Esophagus muscularis mucosa (tissue), 4 donors: ENCODE measurements around the gene YY2. TPM values are rescaled to one million over a fixed set of nuclear protein-coding genes. Genes with fewer than 3 reads are reported as not detected.

Experiments
- DNase-seq: peaks from one replicate; pipeline ENCODE4 v3.0.0-alpha.2; 2017; ENCODE audit errors: extremely low spot score
- H3K27ac ChIP-seq, 4 donors: fragments of 200-600 bp; sonication (generic); replicated peaks in 1 of 4; 1 replicate in 3 of 4; 2 replicates in 1 of 4; pipeline ENCODE4 v1.5.1; 2016 to 2019; ENCODE audit warnings: mild to moderate bottlenecking in 1 of 4
- H3K27me3 ChIP-seq, 4 donors: fragments of 200-600 bp; sonication (generic); one replicate each; pipeline versions ENCODE4 v1.5.1 to v1.6.0; 2016 to 2019
- H3K36me3 ChIP-seq, 4 donors: fragments of 200-600 bp; sonication (generic); one replicate each; pipeline ENCODE4 v1.5.1; 2016 to 2019
- H3K4me1 ChIP-seq, 4 donors: fragments of 200-600 bp; sonication (generic); one replicate each; pipeline ENCODE4 v1.5.1; 2016 to 2019
- H3K4me3 ChIP-seq, 4 donors: fragments of 200-600 bp; sonication (generic); 1 replicate in 2 of 4; 2 replicates in 2 of 4; pipeline ENCODE4 v1.5.1; 2016 to 2019; ENCODE audit warnings: mild to moderate bottlenecking in 4 of 4, moderate library complexity in 1 of 4
- H3K9me3 ChIP-seq, 4 donors: fragments of 200-600 bp; sonication (generic); 1 replicate in 3 of 4; 2 replicates in 1 of 4; pipeline ENCODE4 v1.5.1; 2016 to 2019
- CTCF ChIP-seq, 3 experiments: fragments of 200-600 bp in 2 of 3; fragments of 450-650 bp in 1 of 3; sonication (generic) in 2 of 3; IDR thresholded peaks; one replicate each; pipeline ENCODE4 v1.5.1; 2017 to 2019; ENCODE audit warnings: antibody characterized with exemption in 3 of 3, mild to moderate bottlenecking in 2 of 3, moderate library complexity in 1 of 3
- EP300 ChIP-seq: sonication (generic); formaldehyde crosslinking; IDR thresholded peaks from one replicate; pipeline ENCODE4 v1.6.1; 2017; ENCODE audit warnings: antibody characterized with exemption
- POLR2A ChIP-seq: fragments of 450-650 bp; IDR thresholded peaks from one replicate; pipeline ENCODE4 v1.6.1; 2017; ENCODE audit warnings: antibody characterized with exemption, moderate library complexity, mild to moderate bottlenecking, low read depth
- POLR2AphosphoS5 ChIP-seq, 2 donors: sonication (generic); formaldehyde crosslinking; IDR thresholded peaks; one replicate each; pipeline ENCODE4 v1.6.1; 2017; ENCODE audit warnings: antibody characterized with exemption in 2 of 2
- WGBS: methylation state at CpG from one replicate; pipeline ENCODE4 v1.1.5; 2018; 5-methylcytosine and 5-hydroxymethylcytosine counted together
- intact Hi-C: fragments of 100-400 bp; cut with DNase I; formaldehyde crosslinking; loops from one replicate; pipeline ENCODE4 v1.15.1; 2023
- total RNA-seq, 4 donors: library from RNA; depleted of rRNA; stranded (reverse); fragments of >200 nt; gene quantifications; one replicate each; pipeline versions ENCODE4 v1.1.0 to v1.2.1, GENCODE V29; 2016

YY2 gene
- total RNA-seq, 4 donors from 2014 or later, result 0.84 to 1.7 (median 1.2) TPM

GRCh38 chrX:21843179-21843578, 12.6 kb upstream of the YY2 start:
- no peak for DNase-seq
- Histone ChIP-seq H3K27ac (no peak overlapping the region), H3K36me3 (peaks cover 0 to 37% (median 8%) of the 10 kb centered on the region in 4 donors), H3K4me1 (peaks cover 3 to 17% (median 11%) of the 10 kb centered on the region in 4 donors), H3K27me3 (no peaks in the 10 kb centered on the region), H3K4me3 (no peak overlapping the region), H3K9me3 (no peaks in the 10 kb centered on the region)
- 61% methylated on average over 5 of the region's 5 CpGs for WGBS
- no peak for TF ChIP-seq POLR2A
- no peak for TF ChIP-seq EP300
- no peak for TF ChIP-seq POLR2AphosphoS5 (IDR thresholded peaks at IDR 0.05)
- TF ChIP-seq CTCF (IDR thresholded peaks at IDR 0.05), result no peak
- intact Hi-C loops, result loop anchor here (10.0 kb wide), 2 partner anchors 92 to 132 kb away; no protein-coding TSS in a partner anchor

- Histone ChIP-seq H3K36me3 (peaks cover 0 to 40% (median 10%) of the 10 kb centered on the region in 4 donors), H3K9me3 (no peaks in the 10 kb centered on the region), H3K4me1 (peaks cover 3 to 12% (median 11%) of the 10 kb centered on the region in 4 donors), H3K27ac (no peak overlapping the region), H3K4me3 (no peak overlapping the region), H3K27me3 (no peaks in the 10 kb centered on the region)
- no peak for DNase-seq
- WGBS, result 87% methylated on average over 6 of the region's 6 CpGs
- no peak for TF ChIP-seq EP300
- no peak for TF ChIP-seq POLR2A
- no peak for TF ChIP-seq POLR2AphosphoS5 (IDR thresholded peaks at IDR 0.05)
- TF ChIP-seq CTCF (IDR thresholded peaks at IDR 0.05), result no peak
- intact Hi-C loops, result loop anchor here (10.0 kb wide), 2 partner anchors 90 to 130 kb away; no protein-coding TSS in a partner anchor
Measured at GRCh38 chrX:21845096-21845495, 10.7 kb upstream of the YY2 start.

GRCh38 chrX:21847342-21847741, 8.4 kb upstream of the YY2 start:
- Histone ChIP-seq H3K4me3 (no peak overlapping the region), H3K36me3 (peaks cover 0 to 52% (median 10%) of the 10 kb centered on the region in 4 donors), H3K27ac (no peak overlapping the region), H3K27me3 (no peaks in the 10 kb centered on the region), H3K4me1 (peaks cover 0 to 3% (median 0%) of the 10 kb centered on the region in 4 donors), H3K9me3 (no peaks in the 10 kb centered on the region)
- TF ChIP-seq POLR2A (no peak), CTCF (IDR thresholded peaks at IDR 0.05) (no peak), EP300 (no peak), POLR2AphosphoS5 (IDR thresholded peaks at IDR 0.05) (no peak)
- DNase-seq, result no peak
- intact Hi-C loops, result loop anchor here (10.0 kb wide), 2 partner anchors 87 to 127 kb away; no protein-coding TSS in a partner anchor
- 77% methylated on average over 1 of the region's 1 CpG for WGBS

GRCh38 chrX:21853578-21853977, 2.2 kb upstream of the YY2 start:
- no peaks in the 10 kb centered on the region for H3K27me3 ChIP-seq
- no peak overlapping the region for H3K27ac ChIP-seq
- TF ChIP-seq POLR2AphosphoS5 (IDR thresholded peaks at IDR 0.05) (no peak), CTCF (IDR thresholded peaks at IDR 0.05) (no peak)
- no peak for DNase-seq
- H3K4me3 ChIP-seq, result no peak overlapping the region
- H3K4me1 ChIP-seq, result no peaks in the 10 kb centered on the region
- H3K9me3 ChIP-seq, result no peaks in the 10 kb centered on the region
- intact Hi-C loops, result no loop called here
- H3K36me3 ChIP-seq, result peaks cover 0 to 42% (median 16%) of the 10 kb centered on the region in 4 donors

- no peak overlapping the region for H3K27ac ChIP-seq
Measured at GRCh38 chrX:21856504-21856903, 717 bp downstream of the YY2 start.

More at GRCh38 chrX:21856504-21856903, 717 bp downstream of the YY2 start:
- TF ChIP-seq POLR2AphosphoS5 (IDR thresholded peaks at IDR 0.05), result no peak
- TF ChIP-seq CTCF (IDR thresholded peaks at IDR 0.05), result no peak
- no peak for TF ChIP-seq POLR2A
- no peak for TF ChIP-seq EP300
- Histone ChIP-seq H3K27me3 (no peaks in the 10 kb centered on the region), H3K4me3 (no peak overlapping the region), H3K4me1 (peaks cover 0 to 5% (median 0%) of the 10 kb centered on the region in 4 donors), H3K36me3 (peaks cover 0 to 33% (median 16%) of the 10 kb centered on the region in 4 donors), H3K9me3 (no peaks in the 10 kb centered on the region)
- intact Hi-C loops, result no loop called here
- 93% methylated on average over 20 of the region's 21 CpGs for WGBS
- DNase-seq, result no peak
